Activated naive CD4-positive, alpha-beta T cell treated with anti-CD3 and anti-CD28 coated beads, Interleukin-2, amount 50 U/mL, for 72 hours (primary cell): ENCODE results near the gene EVC2. TPM values are rescaled to one million over a fixed set of nuclear protein-coding genes. Genes with fewer than 3 reads are reported as not detected.

Source experiments
- ATAC-seq, 2 donors: fragments of 150-1000 bp; cut with Tn5 transposase; 2 replicates each; pipeline ENCODE4 v1.10.0; 2021; ENCODE audit warnings: mild to moderate bottlenecking in 2 of 2, moderate library complexity in 2 of 2
- DNase-seq, 2 donors: peaks; one replicate each; pipeline ENCODE4 v3.0.0; 2021 to 2022; ENCODE audit warnings: low spot score in 2 of 2
- H3K27ac Mint-ChIP-seq, 2 donors: one replicate each; pipeline ENCODE4 v1.8.0; 2022; ENCODE audit warnings: mild to moderate bottlenecking in 2 of 2, mixed read lengths in 2 of 2
- H3K36me3 Mint-ChIP-seq, 2 donors: one replicate each; pipeline ENCODE4 v1.8.0; 2022; ENCODE audit warnings: mixed read lengths in 2 of 2
- H3K9me3 Mint-ChIP-seq, 2 donors: one replicate each; pipeline ENCODE4 v1.8.0; 2022; ENCODE audit warnings: mixed read lengths in 2 of 2
- total RNA-seq, 2 donors: library from RNA; stranded (reverse); gene quantifications; one replicate each; pipeline ENCODE4 v1.2.3, GENCODE V29; 2022

The EVC2 gene
- total RNA-seq, 2 donors from 2014 or later: 0.16 to 0.66 TPM

DNA sequence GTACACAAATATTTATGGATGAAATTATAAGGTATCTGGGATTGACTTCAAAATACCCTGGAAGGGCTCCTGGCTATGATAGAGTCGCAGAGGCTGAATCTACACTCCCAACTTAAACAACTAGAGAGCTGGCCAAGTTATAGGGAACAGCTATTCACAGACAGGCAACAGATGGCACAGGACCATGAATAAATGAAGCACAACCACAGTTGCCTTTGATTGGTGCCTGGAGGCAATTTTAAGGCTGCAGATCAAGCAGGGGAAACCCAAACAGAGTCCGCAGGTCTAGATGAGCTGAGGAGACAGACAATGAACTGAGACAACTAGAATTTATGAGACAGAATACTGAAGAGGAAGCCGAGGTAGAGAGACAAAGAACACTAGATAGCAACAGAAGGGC, 155.9 kb downstream of the EVC2 start:
- DNase-seq (no peak), ATAC-seq (no peak)
- peaks cover 0 to 8% of the 10 kb centered on the region in 2 donors for H3K36me3 Mint-ChIP-seq
- peaks cover 8 to 17% of the 10 kb centered on the region in 2 donors for H3K9me3 Mint-ChIP-seq
- H3K27ac Mint-ChIP-seq: no peak overlapping the region

DNA sequence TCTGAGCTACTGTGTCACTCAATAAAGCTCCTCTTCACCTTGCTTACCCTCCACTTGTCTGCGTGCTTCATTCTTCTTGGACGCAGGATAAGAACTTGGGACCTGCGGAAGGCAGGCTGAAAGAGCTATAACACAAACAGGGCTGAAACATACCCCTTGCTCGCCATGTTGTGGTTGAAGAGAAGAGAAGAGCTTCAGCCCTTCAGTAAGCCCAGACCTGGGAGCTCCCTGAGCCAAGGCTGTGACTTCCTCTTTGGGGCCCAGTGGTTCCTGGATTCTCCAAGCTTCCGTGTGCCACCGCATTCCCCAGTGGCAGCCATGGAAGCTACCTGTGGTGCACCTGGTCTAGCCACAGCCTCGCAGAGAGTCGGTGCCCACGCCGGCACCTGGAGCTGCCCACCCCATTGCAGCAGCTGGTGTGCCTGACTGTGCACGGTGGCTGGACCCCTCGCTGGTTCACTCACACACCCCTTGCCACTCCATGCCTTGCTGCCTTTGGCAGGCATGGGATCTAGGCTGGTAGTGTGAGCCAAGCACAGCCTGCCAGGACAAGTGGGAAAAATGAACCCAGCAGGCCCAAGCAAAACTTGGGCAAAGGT, 160.6 kb downstream of the EVC2 start:
- H3K9me3 Mint-ChIP-seq: peaks cover 12% of the 10 kb centered on the region in 2 donors
- peaks cover 0 to 8% of the 10 kb centered on the region in 2 donors for H3K36me3 Mint-ChIP-seq
- DNase-seq (no peak), ATAC-seq (no peak)
- H3K27ac Mint-ChIP-seq: no peak overlapping the region

GRCh38 chr4:5545271-5545670, 163.1 kb downstream of the EVC2 start:
- no peak overlapping the region for H3K27ac Mint-ChIP-seq
- H3K36me3 Mint-ChIP-seq: peaks cover 0 to 6% of the 10 kb centered on the region in 2 donors
- DNase-seq (no peak), ATAC-seq (no peak)
- peaks cover 4 to 10% of the 10 kb centered on the region in 2 donors for H3K9me3 Mint-ChIP-seq

DNA sequence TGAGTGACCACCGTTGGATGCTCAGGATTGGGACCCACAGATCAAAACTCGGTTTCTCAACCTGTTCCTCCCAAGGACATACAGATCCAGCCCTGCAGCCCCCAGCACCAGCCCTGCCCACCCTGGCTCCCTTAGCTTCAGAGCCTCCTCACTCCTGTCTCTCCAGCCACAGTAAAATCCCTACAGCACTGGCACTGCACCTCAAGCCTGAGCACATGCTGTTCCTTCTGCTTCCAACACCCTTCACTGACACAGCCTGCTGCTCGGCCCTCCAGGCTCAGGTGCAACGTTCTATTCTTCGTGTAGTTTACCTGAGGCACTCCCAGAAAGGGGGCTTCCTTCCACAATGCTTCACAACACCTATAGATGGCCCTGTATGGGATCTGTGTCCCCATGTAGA, 163.6 kb downstream of the EVC2 start:
- DNase-seq: no peak
- Mint-ChIP-seq H3K36me3 (peaks cover 0 to under 1% of the 10 kb centered on the region in 2 donors), H3K9me3 (peaks cover 4 to 5% of the 10 kb centered on the region in 2 donors), H3K27ac (no peak overlapping the region)
- no peak for ATAC-seq

DNA sequence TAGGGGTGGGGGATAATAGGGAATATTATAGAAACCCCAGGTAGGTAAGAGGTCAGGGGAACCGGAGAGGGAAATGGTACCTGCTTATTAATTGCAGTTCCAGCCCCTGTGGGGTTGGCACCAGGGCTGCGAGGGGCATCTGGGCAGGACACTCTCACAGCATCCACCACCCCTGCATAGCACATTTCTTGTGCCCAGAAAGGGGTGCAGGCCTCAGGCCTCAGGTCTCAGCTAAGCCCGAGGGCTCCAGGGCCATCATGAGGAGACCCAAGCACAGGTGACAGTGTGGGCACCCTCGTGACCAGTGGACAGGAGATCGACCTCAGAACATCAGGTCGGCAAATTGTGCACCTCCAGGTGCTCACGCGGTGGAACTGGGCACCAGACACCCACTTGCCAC, 164.7 kb downstream of the EVC2 start:
- H3K9me3 Mint-ChIP-seq: peaks cover 3 to 4% of the 10 kb centered on the region in 2 donors
- DNase-seq: no peak
- ATAC-seq: no peak
- H3K27ac Mint-ChIP-seq: no peak overlapping the region
- no peaks in the 10 kb centered on the region for H3K36me3 Mint-ChIP-seq

- Mint-ChIP-seq H3K36me3 (no peaks in the 10 kb centered on the region), H3K9me3 (peaks cover 3 to 4% of the 10 kb centered on the region in 2 donors), H3K27ac (no peak overlapping the region)
- ATAC-seq (no peak), DNase-seq (no peak)
Measured at GRCh38 chr4:5541169-5541568, 167.2 kb downstream of the EVC2 start.

GRCh38 chr4:5539584-5539983, 168.8 kb downstream of the EVC2 start:
- no peak overlapping the region for H3K27ac Mint-ChIP-seq
- DNase-seq (no peak), ATAC-seq (no peak)
- peaks cover 0 to 12% of the 10 kb centered on the region in 2 donors for H3K9me3 Mint-ChIP-seq
- peaks cover 0 to 5% of the 10 kb centered on the region in 2 donors for H3K36me3 Mint-ChIP-seq

- no peak for ATAC-seq
- no peak for DNase-seq
- Mint-ChIP-seq H3K27ac (no peak overlapping the region), H3K36me3 (peaks cover 8 to 20% of the 10 kb centered on the region in 2 donors), H3K9me3 (peaks cover 18 to 22% of the 10 kb centered on the region in 2 donors)
Measured at GRCh38 chr4:5532100-5532499, 176.3 kb downstream of the EVC2 start.

DNA sequence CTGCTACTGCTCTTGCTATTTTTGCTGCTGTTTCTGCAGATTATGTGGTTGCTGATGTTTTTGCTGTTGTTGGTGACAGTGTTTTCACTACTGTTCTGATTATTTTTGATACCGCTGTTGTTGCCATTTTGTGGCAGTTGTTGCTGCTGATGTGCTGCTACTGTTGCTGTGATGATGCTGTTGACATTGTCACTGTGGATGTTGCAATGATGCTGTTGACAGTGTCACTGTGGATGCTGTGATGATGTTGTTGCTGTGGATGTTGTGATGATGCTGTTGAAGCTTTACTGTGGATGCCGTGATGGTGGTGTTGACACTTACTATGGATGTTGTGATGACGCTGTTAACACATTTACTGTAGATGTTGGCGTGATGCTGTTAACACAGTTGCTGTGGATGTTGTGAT, 180.3 kb downstream of the EVC2 start:
- DNase-seq (no peak), ATAC-seq (no peak)
- Mint-ChIP-seq H3K9me3 (peaks cover 10 to 21% of the 10 kb centered on the region in 2 donors), H3K27ac (no peak overlapping the region), H3K36me3 (peaks cover 0 to 5% of the 10 kb centered on the region in 2 donors)

DNA sequence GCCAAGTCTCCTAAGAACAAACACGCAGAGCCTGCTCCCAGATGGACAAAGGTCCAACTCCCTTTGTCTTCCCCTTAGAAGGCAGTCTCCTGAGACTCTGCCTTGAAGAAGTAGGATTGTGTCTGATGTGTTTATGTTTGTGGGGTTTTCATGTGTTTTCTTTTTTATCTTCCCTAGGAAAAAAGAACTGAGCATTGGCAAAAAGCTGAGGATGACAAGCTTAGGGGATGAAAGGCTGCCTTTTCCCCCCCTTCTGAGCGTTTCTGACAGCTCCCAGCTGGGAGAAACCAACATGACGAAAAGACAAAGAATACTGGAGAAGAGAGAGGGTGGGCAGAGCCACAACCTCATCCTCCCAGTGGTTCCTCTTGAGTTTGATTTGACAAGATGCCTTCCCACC, 181.1 kb downstream of the EVC2 start:
- ATAC-seq: no peak
- no peak overlapping the region for H3K27ac Mint-ChIP-seq
- H3K36me3 Mint-ChIP-seq: no peaks in the 10 kb centered on the region
- no peak for DNase-seq
- peaks cover 10 to 18% of the 10 kb centered on the region in 2 donors for H3K9me3 Mint-ChIP-seq

DNA sequence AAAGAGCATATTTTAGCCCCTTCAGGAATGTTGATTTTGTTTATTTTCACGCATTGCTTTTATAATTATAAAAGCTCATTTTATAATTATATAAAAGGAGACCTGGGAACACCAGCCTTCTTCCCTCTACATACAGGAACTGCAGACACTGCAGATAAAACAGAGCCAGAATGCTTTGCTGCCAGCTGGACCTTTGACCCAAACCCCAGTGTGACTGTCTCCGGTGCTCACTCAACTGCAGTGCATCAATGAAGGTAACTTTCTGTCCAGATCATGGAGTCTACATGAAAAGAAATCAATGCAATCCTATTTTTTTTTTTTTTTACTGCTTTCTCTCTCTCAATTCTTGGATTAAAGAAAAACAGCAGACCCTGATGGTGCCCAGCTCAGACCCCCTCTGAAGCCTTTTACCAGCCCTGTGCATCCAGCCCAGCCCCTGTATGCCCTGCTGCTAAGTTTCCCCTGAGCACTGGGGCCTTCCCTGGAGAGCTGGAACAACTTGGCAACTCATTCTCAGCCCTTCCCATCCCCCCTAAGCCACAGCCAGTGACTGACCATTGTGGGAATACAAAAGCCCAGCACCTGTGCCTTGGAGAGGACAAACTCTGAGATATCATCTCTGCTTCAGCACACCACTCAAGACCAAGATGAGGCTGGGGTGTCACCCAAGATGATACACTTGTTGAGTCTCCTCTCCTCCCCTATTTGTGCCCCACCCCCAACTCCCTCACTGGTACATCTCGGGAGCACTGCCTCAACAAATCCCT, 182.1 kb downstream of the EVC2 start:
- H3K36me3 Mint-ChIP-seq: no peaks in the 10 kb centered on the region
- DNase-seq: no peak
- no peak overlapping the region for H3K27ac Mint-ChIP-seq

DNA sequence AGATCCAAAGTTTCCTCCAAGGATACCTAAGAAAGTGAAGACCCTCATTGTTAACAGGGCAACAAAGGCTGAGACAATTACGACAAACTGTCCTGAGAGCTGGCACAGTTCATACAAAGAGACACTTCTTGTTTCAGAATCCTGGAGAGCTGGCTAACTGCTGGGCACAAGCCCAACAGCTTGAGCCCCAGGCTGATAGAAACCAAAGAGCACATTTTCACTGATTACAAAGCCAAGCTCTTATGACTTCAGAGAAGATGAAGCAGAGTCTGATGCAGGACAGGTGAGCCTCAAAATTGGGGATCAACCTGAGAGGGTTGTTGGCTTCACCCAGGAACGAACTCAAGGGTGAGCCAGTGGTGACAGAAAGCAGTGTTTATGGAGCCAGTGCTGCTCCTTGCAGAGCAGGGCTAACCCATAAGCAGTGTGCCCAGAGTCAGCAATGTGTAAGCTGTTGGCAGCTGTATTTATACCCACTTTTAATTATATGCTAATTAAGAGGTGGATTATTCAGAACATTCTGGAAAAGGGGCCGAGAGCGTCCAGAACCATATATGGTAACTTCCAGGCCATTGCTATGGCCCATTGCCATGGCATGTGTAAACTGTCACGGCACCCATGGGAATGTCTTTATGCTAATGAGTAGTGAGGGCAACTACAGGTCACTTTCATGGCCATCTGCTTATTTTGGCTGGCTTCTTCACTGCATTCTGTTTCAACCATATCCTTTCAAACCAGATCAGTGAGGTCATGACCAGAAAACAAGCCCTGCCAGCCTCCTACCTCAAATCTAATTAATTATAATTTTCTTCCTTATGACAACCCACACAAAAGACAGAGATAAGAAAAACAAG, 183.7 kb downstream of the EVC2 start:
- DNase-seq (no peak), ATAC-seq (no peak)
- H3K27ac Mint-ChIP-seq: no peak overlapping the region
- H3K36me3 Mint-ChIP-seq: peaks cover 0 to 5% of the 10 kb centered on the region in 2 donors
- peaks cover 17 to 24% of the 10 kb centered on the region in 2 donors for H3K9me3 Mint-ChIP-seq

More for the DNA sequence above, 182.1 kb downstream of the EVC2 start:
- no peak for ATAC-seq
- peaks cover 10 to 18% of the 10 kb centered on the region in 2 donors for H3K9me3 Mint-ChIP-seq

DNA sequence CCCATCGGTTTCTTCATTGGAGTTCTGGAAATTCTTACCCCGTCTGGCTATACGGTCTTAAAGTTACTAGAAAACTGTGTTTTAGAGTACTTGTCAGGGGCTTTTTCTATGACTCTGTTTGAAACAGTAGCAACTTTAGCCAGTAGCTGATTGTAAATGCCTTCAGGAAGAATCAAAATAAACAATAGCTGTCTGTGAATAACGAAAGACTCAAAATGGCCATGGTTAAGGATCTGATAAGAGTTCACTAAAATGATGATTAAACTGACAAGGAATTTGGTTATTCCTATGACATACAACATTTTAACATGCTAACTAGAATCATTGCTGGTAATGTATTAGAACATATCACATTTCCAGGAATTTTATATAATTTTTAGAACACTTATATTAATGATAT, 191.0 kb downstream of the EVC2 start:
- Mint-ChIP-seq H3K36me3 (peaks cover 0 to 5% of the 10 kb centered on the region in 2 donors), H3K27ac (no peak overlapping the region), H3K9me3 (peaks cover 6 to 17% of the 10 kb centered on the region in 2 donors)
- DNase-seq (no peak), ATAC-seq (no peak)

GRCh38 chr4:5515646-5516045, 192.7 kb downstream of the EVC2 start:
- H3K36me3 Mint-ChIP-seq: no peaks in the 10 kb centered on the region
- DNase-seq (no peak), ATAC-seq (no peak)
- no peak overlapping the region for H3K27ac Mint-ChIP-seq
- H3K9me3 Mint-ChIP-seq: peaks cover under 1 to 10% of the 10 kb centered on the region in 2 donors
